COR-L47 (cell line): ENCODE measurements around the gene PDE6A.

ENCODE experiments used
- DNase-seq: peaks from one replicate; lab custom pipeline; 2025; lab: John Stamatoyannopoulos, UW

PDE6A gene

DNA sequence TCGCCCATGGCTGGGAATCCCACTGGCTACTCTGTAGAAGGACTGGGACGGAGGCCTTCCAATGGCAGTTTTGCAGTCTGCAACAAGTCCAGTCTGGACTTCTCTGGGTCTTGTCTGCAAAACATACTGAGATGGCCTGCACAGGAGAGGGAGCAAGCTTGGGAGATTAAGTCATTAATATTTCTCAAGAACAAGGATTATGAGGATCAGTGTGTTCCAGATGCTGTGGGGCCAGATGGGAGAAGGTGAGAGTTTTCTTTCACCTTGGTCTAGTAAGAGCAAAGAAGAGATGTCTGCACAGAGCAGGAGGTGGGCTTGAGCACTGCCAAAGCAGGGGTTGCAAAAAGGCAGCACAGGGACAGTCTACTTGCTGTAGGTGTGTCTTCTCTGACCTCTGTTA is at the start of gene PDE6A:
Gene PDE6A (minus strand): TSS at position 128 of the 400 bp plus-strand sequence. CDS start 120 bp downstream, at position 8.
- no peak for DNase-seq

DNA sequence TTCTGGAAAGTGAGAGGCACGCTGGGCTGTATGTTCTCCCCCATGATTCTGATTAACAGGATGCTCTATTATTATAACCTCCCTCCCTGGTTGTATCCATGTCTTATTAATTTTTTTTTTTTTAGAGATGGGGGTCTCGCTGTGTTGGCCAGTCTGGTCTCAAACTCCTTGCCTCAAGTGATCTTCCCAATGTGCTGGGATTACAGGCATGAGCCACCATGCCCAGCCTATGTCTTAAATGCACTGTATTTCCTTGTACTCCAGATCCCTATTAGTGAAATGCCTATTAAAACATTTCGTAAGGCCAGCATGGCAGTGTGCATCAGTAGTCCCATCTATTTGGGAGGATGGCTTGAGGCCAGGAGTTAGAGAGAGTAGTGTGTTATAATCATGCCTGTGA is 48.9 kb upstream of the PDE6A start:
- no peak for DNase-seq

DNA sequence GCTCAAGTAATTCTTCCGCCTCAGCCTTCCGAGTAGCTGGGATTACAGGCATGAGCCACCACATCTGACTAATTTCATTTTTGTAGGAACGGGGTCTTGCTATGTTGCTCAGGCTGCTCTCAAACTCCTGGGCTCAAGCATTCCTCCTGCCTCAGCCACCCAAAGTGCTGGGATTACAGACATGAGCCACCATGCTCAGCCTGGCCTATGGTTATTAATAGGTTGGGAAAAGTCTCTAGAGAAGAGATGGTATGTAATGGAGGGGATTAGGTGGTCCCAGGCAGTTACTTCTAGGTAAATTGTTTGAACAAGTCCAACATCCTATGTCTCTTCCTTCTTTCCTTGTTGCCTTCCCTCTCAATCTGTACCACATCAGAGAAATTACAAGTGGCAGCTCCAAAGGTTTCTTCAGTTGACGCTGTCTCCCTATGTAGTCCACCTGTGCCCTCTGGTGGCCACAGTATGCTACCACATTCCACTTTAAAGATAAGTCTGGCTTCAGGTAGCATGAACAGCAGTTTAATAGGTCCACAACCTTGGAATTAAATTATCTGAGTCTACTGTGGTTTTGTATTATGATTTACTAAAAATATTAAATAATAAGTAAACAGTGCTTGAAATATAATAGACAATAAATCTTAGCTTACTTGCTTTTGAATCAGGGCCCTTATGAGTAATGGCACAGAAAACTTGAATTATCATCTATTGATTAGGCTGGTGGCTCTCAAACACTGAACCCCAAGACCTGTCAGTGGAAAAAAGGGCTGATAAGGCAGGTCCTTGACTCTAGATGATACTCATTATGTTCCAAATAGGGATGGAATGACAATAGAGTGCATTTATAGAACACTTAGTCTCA is 46.2 kb upstream of the PDE6A start:
- peak; percentile 56 for DNase-seq

DNA sequence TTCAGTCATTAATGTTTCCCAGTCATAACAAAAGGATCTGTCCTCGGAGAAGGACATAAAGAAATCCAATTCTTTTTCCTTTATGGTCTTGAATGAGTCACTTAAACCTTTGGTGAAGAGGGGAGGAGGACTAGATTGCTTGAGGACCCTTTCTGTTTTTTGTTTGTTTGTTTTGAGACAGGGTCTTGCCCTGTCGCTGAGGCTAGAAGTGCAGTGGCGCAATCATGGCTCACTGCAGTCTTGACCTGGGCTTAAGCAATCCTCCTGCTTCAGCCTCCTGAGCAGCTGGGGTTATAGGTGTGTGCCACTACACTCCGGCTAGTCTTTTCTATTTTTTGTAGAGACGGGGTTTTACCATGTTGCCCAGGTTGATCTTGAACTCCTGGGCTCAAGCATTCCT is 43.5 kb upstream of the PDE6A start:
- no peak for DNase-seq

DNA sequence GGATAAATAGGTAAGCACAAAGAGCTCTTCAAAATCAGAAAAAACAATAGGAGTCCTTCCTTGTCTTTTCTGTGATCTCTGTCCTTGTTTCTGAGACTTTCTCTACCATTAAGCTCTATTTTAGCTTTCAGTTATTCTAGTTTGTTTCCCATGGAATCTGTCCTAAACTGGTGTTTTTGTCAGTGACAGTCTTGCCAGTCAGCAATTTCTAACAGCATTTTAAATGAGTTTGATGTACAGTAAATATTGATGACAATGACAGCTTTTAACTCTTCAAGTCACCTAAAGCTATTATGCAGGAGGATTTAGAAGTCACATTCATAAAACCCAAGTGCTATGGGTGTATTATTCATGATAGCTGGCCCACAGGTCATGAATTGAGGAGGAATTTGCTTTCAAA is 37.9 kb upstream of the PDE6A start:
- DNase-seq, result no peak

DNA sequence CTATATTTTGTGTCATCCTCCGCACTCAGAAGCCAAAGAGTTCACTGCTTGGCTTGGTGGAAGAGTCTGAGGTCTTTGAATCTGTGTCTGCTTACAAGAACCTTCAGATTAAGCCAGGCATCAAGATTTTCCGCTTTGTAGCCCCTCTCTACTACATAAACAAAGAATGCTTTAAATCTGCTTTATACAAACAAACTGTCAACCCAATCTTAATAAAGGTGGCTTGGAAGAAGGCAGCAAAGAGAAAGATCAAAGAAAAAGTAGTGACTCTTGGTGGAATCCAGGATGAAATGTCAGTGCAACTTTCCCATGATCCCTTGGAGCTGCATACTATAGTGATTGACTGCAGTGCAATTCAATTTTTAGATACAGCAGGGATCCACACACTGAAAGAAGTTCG is 36.6 kb upstream of the PDE6A start:
- DNase-seq, result no peak

DNA sequence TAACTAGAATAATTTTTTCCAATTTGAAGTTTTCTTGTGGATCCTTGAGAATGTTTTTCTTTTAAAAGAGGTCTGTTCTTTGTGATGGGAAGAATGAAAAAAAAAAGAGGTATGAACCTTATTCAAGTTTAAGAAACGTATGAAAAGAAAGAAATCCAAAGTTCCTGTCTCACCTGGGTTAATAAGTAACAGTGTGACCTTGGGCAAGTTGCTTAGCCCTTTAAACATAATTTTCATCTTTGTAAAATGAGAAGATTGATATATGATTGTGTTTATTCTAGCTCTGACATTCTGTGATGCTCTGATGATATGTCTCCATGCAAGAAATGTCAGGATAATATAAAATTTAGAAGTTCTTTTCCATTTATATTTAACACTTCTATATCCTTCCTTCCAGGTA is 35.3 kb upstream of the PDE6A start:
- no peak for DNase-seq

DNA sequence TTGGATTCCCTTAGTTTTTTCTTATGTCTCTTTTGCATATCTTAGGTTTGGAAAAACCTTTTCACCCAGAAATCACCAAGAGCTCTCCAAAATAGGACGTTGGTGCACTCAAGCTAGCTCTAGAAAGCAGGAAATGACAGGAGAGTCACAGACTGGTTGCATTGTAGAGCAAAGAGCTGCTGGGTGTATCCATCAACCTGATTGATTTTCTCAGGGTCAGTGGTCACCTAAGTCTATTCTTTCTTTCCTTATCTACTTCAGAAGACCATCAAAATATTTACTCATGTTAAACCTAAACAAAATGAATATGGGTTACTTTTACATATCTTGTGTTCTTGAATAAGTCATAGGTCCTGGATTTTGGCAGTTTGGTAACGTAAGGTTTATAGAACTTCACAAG is 30.8 kb upstream of the PDE6A start:
- DNase-seq, result no peak

DNA sequence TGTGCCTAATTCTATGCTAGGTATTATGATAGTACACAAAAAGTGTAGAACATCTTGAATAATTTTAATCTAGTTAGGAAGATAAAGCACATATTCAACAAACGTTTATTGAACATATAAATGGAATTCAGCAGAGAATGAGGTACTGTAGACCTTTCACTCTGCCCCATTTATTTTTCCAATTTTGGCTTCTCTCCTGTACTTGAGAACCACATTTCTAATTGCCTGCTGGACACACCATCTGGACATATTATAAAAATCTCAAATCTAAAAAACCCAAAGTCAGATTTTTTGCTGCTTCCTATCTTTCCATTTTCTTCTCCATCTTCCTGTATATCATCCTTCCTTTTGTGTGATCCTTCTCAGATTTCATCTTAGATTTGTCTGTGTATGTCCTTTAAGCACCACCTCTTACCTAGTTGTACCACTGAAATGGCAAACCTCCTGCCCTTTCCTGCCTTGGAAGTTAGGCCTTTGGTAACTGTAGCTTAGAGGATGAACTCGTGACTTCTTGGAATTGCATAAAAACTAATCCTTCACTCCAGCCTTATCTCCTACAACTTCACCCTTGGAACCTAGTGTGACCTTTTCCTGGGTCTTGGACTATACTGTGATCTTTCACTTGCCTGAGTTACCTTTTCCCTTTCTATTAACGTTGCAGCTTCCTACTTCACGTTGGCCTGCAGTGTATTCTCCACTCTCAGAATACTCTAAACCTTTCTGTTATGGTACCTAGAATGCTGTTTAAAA is 24.8 kb upstream of the PDE6A start:
- no peak for DNase-seq

DNA sequence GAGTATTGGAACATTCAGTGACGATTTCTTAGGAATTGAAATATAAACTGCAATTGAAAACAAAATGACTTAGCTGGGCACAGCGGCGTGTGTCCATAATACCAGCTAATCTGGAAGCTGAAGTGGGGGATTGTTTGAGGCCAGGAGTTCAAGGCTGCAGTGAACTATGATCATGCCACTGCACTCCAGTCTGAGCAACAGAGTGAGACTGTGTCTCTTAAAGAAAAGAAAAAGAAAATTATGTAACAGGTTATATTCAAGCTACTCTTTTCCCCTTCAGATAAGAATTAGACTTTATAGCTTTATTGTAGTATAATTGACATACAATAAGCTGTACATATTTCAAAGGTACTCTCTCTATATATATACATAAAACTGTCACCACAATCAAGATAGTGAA is 22.4 kb upstream of the PDE6A start:
- DNase-seq, result no peak

DNA sequence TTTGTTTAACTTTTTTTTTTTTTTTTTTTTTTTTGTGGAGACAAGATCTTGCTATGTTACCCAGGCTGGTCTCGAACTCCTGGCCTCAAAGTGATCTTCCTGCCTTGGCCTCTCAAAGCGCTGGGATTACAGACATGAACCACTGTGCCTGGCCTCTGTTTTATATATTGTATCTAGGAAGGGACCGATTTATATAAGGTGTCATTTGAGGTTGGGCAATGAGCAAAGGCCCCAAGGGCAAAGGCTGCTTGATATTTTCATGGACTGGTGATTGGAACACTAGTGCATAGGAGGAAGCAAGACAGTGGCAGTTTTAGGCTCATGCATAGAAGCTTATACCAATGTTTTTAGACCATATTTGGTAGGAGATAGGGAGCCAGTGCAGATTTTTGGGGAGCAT is 19.1 kb upstream of the PDE6A start:
- DNase-seq, result no peak

DNA sequence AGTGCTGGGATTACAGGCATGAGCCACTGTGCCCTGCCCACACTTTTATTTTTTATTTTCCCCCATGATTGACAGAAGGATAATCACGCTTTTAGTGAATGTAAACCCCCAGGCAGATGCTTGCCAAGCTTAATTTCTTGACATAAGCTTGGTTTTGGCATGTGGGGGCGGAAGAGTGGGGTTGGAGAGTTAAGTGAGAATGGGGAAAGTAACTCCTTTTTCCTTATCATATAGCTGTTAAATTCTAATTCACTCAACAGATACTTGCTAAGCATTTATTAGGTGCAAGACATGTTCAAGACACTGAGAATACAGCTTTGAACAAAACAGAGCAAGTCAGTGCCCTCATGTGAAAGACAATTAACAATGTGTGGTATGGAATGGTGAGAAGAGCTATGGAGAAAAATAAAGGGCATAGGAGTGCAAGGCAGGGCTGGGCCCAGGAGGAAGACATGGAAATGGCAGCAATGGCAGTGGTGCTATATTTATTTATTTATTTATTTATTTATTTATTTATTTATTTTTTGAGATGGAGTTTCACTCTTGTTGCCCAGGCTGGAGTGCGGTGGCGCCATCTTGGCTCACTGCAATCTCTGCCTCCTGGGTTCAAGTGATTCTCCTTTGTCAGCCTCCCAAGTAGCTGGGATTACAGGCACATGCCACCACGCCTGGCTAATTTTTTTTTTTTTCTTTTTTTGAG is 18.2 kb upstream of the PDE6A start:
- no peak for DNase-seq

DNA sequence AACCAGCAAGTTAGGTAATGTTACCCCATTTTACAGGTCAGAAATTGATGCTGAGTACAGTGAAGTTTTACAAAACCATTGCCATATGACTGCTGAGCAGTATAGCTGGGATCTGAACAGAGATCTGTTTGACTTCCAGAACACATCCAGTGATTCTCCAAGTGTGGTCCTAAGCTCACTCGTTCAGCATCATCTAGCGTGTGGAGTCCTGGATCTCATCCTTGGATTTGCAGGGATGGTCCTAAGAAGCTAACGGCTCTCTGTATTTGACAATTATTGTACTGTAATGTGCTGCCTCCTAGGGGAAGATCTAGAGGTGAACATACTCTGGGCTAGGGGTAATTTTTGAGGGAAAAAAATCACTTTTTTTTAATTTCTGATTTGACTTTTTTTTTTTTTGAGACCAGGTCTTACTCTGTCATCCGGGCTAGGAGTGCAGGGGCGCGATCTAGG is 17.4 kb upstream of the PDE6A start:
- DNase-seq, result peak; percentile 33

DNA sequence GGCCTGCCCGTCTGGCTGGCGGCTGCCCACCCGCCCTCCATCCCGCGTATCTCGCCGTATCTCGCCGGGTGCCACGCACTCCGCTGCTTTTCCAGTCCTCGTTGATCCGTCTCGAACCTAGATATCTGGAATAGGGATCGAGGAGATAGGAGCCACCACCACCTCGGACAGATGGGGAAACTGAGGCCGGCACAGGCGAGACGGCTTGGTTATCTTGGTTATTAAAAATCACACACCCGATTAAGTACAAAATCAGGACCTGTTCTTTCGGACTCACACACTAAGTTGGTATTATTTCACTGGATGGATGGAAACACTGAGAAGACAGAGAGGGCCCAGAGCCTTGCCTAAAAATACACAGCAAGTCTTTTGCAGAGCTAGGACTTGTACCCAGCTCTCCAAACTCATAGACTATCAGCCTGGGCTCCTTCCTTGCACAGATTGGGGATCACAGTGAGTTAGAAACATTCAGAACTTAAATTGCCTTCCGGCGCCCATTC is 16.6 kb upstream of the PDE6A start:
- DNase-seq, result no peak

DNA sequence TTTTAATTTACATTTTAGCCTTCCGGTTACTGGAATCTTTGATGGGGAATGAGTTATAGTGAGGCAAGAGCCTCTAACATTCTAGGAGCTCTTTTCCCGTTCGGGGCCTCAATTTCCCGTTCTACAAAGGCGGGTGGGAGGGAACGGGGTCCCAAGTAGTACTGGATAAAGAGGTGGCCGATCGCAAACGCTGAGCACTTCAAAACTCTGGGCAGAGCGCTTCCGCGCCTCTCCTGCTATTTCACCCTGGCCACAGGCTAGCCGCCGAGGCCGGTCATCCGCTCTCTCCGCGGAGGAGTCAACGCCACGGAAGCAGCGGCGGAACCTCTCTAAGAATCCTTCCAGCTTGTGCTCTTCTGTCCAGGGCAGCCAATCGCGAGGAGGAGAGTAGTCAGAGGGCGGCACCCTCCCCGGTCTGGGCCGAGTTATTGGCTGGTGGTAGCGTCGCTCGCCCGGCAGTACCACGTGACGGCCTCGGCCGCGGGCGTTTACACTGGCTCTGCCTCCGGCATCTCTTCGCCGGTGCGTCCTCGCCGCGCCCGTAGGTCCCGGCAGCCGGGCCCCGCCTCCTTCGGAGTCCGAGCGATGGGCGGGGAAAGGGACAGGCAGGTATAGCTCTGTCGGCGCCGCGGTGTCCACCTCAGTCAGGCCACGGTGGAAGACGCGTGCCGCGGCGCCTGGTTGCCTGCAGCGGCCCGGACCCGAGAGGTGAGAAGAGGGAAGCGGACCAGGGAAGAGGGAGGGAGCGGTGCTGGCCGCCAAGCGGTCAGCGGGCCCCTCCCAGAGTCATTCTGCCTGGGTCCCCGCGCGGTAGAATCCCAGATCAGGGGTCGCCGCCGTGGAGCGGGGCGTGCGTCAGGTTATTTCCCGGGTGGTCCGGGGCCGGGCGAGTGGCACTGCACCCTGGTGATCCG is 15.9 kb upstream of the PDE6A start, which contains the start of gene SLC26A2:
Gene SLC26A2 (plus strand): TSS at position 487 of the 914 bp plus-strand sequence. CDS start 16,895 bp downstream, outside the sequence.
- DNase-seq, result peak; percentile 96

DNA sequence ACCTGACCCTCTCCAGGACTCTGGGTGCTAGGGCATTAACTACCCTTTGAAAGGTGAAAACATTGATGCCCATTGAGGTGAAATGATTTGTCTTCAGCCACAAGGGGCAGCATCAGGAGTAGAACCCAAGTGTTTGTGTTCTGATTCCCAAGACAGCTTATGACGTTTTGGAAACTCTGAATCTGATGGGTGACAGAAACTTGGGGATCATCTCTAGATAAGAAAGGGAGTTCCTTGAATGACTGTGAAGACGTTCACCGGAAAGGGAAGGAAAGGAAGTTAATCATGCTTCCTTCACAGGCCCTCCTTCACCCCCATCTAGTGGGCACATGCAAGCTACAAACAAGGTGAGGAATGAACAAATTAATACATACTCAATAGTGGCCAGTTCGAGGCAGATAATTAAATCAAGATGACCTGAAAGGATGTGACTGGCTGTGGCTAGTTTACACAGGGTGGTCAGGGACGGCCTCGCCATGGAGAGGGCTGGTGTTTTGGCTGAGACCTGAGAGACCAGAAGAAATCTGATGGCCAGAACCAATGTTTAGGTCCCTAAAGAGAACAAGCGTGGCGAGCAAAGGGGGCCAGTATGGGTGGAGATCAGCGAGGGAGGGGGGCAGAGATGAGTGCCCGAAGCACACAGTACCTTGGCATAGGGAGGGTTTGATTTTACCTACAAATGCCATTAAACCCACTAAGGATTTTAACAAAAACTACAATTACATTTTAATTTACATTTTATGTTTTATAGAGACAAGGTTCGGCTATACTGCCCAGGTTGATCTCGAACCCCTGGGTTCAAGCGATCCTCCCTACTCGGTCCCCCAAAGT is 15.0 kb upstream of the PDE6A start:
- no peak for DNase-seq

DNA sequence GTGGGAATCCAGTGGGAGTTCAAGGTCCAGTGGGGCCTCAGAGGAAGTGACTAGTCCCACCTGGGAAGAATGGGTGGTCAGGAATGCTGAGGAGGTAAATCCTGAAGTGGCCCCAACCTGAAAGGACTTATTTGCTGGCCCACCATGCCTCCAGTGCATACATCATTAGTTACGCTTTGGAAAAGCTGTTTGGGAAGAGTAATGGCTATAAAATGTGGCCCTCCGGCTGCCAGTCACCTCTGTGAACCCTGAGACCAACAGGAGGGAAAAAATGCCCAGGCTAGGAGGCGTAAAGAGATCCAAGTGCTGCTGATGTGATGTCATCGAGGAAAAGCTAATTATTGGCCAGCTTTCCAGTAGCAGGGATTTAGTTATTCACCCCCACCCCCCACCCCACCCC is 13.3 kb upstream of the PDE6A start:
- no peak for DNase-seq

DNA sequence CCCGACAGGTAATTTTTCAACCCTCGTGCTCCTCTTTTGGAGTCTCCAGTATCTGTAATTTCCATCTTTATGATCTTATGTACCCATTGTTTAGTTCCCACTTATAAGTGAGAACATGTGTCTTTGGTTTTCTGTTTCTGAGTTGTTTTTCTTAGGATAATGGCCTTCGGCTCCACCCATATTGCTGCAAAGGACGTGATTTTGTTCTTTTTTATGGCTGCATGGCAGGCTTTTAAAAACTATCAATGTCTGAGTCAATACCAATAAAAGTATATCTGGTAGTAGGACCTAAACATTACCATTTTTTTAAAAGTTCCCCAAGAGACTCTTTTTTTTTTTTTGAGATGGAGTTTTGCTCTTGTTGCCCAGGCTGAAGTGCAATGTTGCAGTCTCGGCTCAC is 12.1 kb upstream of the PDE6A start:
- no peak for DNase-seq

DNA sequence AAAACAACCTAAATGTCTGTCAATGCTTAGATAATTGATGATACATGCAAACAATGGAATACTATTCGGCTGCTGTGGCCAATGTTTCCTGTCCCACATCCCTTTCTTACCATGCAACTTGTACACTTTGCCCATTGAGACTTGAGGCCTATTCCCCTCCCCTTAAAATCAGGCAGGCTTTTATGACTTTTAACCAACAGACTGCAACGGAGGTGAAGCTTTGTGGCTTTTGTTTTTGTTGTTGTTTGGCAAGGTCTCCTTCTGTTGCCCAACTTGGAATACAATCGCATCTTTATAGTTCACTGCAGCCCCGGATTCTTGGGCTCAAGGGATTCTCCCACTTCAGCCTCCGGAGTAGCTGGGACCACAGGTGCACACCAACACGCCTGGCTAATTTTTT is 10.2 kb upstream of the PDE6A start:
- DNase-seq, result no peak

DNA sequence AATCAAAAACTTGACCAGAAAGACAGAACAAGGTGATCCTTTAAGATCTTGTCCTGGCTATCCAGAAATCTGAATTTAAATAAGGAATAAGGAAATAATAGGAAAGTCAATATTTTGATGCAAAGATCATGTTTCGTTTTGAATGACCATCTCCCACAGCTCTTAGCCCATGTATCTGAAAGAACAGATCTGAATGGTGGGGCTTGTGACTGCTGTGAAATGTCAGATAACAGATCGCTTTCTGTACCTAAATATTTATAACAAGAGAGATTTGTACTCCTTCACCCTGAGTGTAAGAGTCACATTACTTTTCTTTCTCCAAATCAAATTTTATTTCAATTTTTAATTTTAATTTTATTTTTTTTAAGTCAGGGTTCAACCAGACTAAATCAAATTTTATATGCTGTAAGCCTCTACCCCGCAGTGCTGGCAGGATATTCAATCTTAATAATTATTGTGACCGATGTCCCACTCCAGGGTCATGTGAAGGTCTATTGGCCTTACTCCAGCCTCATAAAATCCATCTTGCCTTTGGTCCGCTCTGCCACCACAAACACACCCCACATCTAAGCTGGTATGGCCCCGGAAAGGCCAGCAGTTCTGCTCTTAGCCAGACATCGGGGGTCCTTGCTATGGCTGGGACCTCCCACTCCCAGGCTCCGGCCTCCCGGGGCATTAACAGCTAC is 9.0 kb upstream of the PDE6A start:
- DNase-seq, result no peak
